ENCODE data around the gene TSPAN7. TPM values are rescaled to one million over a fixed set of nuclear protein-coding genes. Genes with fewer than 3 reads are reported as not detected.

Gene TSPAN7
- total and polyA plus RNA-seq, 2 of the 8 experiments (the other 6 are each of a cell fraction or from before 2014, with no cell fraction given): 32.1 to 37.7 TPM

DNA sequence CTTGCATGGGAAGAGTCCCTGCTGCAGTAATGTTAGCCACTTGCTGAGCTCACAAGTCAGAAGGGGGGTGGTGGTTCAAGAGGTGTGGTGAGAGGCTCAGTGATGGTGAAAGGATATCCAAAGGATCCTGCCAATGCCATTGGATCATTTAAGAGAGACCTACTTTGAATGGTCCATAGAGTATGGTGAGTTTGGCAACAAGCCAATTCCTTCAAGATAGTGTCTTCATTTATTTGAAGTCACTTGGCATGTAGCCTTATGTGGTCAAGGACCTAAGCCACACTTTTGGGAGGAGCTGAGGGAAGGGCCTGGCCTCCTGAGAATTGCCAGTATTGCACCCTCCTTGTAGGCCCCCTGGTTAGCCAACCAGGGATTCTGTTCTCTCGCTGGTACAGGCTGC, 87.9 kb downstream of the TSPAN7 start:
- Histone ChIP-seq H3K9me3 (ENCODE audit: insufficient read depth in 2 of 2, low read depth in 1 of 2, low read length in 1 of 2) (no peaks in the 10 kb centered on the region), H3K9ac (replicated peaks in 1 of 4; ENCODE audit: extremely low read depth in 1 of 4, low read depth in 3 of 4, low read length in 3 of 4) (no peak overlapping the region), H3K18ac (ENCODE audit: extremely low read depth, low read length) (no peak overlapping the region), H3K27me3 (replicated peaks in 1 of 4; ENCODE audit: control insufficient read depth in 3 of 4, extremely low read depth in 1 of 4, insufficient read depth in 3 of 4, low read length in 3 of 4) (no peaks in the 10 kb centered on the region), H2BK20ac (ENCODE audit: low read length) (no peak overlapping the region), H3K79me1 (ENCODE audit: low read depth, low read length) (no peaks in the 10 kb centered on the region), H3K23me2 (ENCODE audit: low read depth, low read length) (no peaks in the 10 kb centered on the region), H4K5ac (ENCODE audit: insufficient read length, low read depth, low read length) (no peak overlapping the region), H3K27ac (ENCODE audit: low read depth, low read length) (no peak overlapping the region), H3K14ac (ENCODE audit: insufficient read length) (no peak overlapping the region), H2AK5ac (ENCODE audit: low read depth, low read length) (no peak overlapping the region), H2AFZ (ENCODE audit: low read length) (no peak overlapping the region), H4K20me1 (replicated peaks in 1 of 2; ENCODE audit: control insufficient read depth in 1 of 2, insufficient read depth in 2 of 2, low read length in 2 of 2) (no peaks in the 10 kb centered on the region), H4K91ac (replicated peaks; ENCODE audit: insufficient read length, low read length) (no peak overlapping the region), H3K23ac (ENCODE audit: insufficient read length) (no peak overlapping the region), H3K4me3 (ENCODE audit: extremely low read depth in 1 of 4, insufficient read depth in 2 of 4, low read depth in 3 of 4, low read length in 4 of 4) (no peak overlapping the region), H2BK5ac (ENCODE audit: low read depth, low read length) (no peak overlapping the region), H3K36me3 (ENCODE audit: control insufficient read depth in 2 of 4, insufficient read depth in 4 of 4, low read length in 3 of 4) (no peaks in the 10 kb centered on the region), H3K56ac (replicated peaks; ENCODE audit: insufficient read length, low read depth, low read length) (no peak overlapping the region), H2BK15ac (ENCODE audit: low read length) (no peak overlapping the region), H4K8ac (ENCODE audit: extremely low read depth, insufficient read depth, low read length) (no peak overlapping the region), H2BK120ac (replicated peaks; ENCODE audit: low read depth, low read length) (no peak overlapping the region), H3K4me1 (replicated peaks in 1 of 4; ENCODE audit: control insufficient read depth in 3 of 4, insufficient read depth in 4 of 4, low read length in 3 of 4) (no peaks in the 10 kb centered on the region), H3K79me2 (ENCODE audit: control insufficient read depth in 1 of 2, insufficient read depth in 2 of 2, low read length in 2 of 2) (no peaks in the 10 kb centered on the region), H3K4me2 (ENCODE audit: insufficient read depth in 1 of 2, low read depth in 2 of 2, low read length in 2 of 2) (no peak overlapping the region), H3K4ac (replicated peaks; ENCODE audit: insufficient read length, low read depth, low read length) (no peak overlapping the region), H2BK12ac (ENCODE audit: low read depth, low read length) (no peak overlapping the region)
- POLR2A ChIA-PET (ENCODE audit: partially characterized antibody): no interaction called here
- TF ChIP-seq SIN3A (conservative IDR thresholded peaks at IDR 0.05 in 1 of 2, IDR thresholded peaks at IDR 0.05 in 1 of 2; ENCODE audit: low read depth in 1 of 2, low read length in 2 of 2): no peak
- TF ChIP-seq POLR2AphosphoS5 (IDR thresholded peaks at IDR 0.05; ENCODE audit: low read depth, low read length): no peak
- DNase-seq (ENCODE audit: low read depth in 1 of 2, low spot score in 2 of 2) (no peak), FAIRE-seq (no peak)
- 83% methylated on average over 1 of the region's 1 CpG; no CpG with 5 or more reads in 1 of the 2 experiments for WGBS, 2 experiments (ENCODE audit: extremely low coverage in 1 of 2, insufficient coverage in 1 of 2, insufficient read length in 1 of 2, insufficient replicate concordance in 2 of 2, low coverage in 1 of 2, low lambda C conversion rate in 2 of 2, missing lambda C conversion rate in 1 of 2)
- CTCF ChIA-PET (ENCODE audit: partially characterized antibody): no interaction called here

All from H1 (cell line).